ENCODE results near the gene ALDH4A1.
"Not testable (repeated sequence)": the region's sequence is repeated elsewhere in the genome, so short reads cannot be mapped to it uniquely, and the experiment has no call there.

The ALDH4A1 gene

GRCh38 chr1:18875107-18875795 lies 27.1 kb downstream of the ALDH4A1 start:
- peak; percentile 76 for DNase-seq (ENCODE audit: low read depth)

GRCh38 chr1:18874600-18874999 lies 27.8 kb downstream of the ALDH4A1 start:
- no peak for DNase-seq (ENCODE audit: low read depth)

DNA sequence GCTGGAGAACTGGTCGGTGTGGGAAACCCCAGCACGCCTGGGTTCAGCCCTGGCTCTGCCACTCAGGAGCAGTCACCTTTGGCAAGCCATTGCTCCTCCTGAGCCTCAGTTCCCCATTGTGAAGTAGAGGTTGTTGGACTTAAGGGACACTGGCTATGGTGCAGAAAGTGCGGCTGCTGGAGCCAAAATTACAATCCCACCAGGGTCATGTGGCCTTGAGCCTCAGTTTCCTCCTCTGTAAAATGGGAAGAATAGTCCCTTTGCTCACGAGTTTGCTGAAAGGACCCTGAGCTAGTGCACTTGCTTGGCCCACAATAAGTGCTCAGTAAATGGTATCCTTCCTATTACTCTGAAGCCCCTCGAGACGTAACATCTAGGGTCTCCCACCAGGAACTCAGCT lies 28.3 kb downstream of the ALDH4A1 start:
- DNase-seq (ENCODE audit: low read depth) = no peak

GRCh38 chr1:18872071-18872611 lies 30.2 kb downstream of the ALDH4A1 start:
- DNase-seq (ENCODE audit: low read depth) = no peak

DNA sequence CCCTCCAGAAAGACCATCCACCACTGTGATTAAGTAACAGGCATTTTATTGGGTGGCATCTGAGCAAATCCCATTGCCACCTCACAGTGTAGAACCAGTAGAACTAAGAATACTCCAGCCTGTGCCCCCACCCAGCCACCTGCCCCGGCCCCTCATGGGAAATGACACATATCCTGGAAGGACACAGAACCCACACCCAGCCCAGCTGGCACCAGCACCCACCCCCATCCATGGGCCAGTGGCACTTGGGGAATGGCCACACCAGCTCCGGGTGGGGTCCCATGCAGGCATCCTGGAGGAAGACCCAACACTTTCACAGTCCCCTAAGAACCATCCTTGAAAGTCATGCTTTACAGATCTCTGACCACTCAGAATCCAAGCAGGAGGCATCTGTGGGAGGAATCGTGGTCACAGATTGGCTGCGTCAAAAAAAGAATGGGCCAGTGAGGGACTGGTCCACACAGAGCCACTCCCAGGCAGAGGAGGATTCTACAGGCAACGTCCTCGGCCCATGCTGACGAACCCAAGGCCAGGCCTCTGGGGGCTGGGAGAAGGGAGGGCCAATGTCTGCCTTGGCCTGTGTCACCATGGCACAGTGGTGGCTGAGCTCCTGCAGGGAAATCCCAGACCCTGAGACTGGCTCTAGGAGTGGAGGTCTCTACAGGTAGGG lies 30.8 kb downstream of the ALDH4A1 start:
- no peak for DNase-seq (ENCODE audit: low read depth)

DNA sequence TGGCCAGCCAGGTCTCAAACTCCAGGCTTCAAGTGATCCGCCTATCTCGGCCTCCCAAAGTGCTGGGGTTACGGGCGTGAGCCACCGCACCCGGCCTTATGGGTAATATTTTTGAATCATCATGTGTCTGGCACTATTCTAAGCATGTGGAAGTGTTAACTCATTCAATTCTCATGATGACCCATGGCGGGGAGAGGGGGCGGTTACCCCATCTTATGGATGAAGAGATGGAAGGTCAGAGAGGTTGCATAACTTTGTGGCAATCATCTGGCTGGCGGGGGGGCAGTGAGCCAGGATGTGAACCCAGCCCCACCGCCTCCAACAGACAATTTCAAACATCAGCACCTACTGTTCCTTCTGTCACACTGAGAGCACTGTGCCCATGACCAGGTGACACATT lies 31.4 kb downstream of the ALDH4A1 start:
- DNase-seq (ENCODE audit: low read depth) = no peak

DNA sequence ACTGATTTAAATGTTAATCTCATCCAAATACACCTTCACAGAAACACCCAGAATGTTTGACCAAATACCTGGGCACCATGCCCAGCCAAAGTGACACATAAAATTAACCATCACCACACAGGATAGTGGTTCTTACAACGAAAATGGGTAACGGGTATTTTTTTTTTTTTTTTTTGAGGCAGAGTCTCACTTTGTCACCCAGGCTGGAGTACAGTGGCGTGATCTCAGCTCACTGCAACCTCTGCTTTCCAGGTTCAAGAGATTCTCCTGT lies 31.8 kb downstream of the ALDH4A1 start:
- DNase-seq (ENCODE audit: low read depth) = not testable (repeated sequence)

DNA sequence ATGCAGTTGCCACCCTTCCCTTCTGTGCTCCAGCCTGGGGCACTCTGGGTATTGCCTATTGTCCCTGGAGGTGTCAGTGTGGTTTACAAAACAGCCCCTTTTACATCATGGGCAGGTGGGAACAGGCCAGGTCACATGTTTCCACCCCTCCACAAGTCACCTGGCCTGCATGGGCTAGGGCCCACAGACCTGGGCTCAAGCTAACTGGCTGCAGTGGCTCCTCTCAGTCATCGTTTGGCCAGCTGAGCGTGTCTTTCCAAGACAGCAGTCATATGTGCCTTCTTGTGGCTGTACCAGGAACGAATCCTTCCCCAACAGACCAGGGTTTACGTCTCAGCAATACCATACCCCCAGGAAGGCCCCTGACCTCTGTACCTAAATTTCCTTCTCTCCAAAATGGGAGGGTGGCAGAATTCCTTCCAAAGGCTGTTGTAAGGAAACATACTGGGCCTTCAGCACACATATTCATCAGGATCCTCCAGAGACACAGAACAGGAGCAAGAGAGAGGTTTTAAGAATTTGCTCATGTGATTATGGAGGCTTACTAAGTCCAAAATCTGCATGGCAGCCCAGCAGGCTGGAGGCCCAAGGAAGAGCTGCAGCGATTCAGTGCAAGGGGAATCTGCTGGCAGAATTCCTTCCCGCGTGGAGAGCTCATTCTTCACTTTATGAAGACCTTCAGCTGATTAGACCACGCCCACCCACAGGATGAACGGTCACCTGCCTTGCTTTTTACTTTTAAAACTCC lies 32.3 kb downstream of the ALDH4A1 start:
- no peak for DNase-seq (ENCODE audit: low read depth)

GRCh38 chr1:18868801-18869424 lies 33.4 kb downstream of the ALDH4A1 start:
- no peak for DNase-seq (ENCODE audit: low read depth)

DNA sequence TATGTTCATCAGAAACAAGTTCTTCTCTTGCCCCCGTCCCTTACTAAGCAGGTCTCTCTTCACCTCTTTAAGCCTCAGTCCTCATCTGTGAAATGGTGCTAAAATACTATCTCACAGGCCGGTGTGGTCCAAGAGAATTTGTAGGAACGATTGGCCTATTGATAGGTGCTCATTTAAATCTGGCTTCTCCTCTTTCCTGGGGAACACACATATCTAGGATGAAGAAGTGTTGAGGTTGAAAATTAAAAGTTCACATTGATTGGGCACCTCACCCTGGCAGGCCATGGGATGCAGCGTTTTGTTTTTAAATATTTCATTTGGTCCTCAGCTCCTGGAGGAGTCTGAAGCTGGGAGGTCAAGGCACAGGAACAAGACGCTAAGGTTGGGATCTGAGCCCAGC lies 34.0 kb downstream of the ALDH4A1 start:
- DNase-seq (ENCODE audit: low read depth) = no peak

GRCh38 chr1:18866846-18867245 lies 35.5 kb downstream of the ALDH4A1 start:
- no peak for DNase-seq (ENCODE audit: low read depth)

- DNase-seq (ENCODE audit: low read depth) = no peak
Measured at GRCh38 chr1:18866314-18866713, 36.0 kb downstream of the ALDH4A1 start.

GRCh38 chr1:18865176-18865575 lies 37.2 kb downstream of the ALDH4A1 start:
- DNase-seq (ENCODE audit: low read depth) = no peak

DNA sequence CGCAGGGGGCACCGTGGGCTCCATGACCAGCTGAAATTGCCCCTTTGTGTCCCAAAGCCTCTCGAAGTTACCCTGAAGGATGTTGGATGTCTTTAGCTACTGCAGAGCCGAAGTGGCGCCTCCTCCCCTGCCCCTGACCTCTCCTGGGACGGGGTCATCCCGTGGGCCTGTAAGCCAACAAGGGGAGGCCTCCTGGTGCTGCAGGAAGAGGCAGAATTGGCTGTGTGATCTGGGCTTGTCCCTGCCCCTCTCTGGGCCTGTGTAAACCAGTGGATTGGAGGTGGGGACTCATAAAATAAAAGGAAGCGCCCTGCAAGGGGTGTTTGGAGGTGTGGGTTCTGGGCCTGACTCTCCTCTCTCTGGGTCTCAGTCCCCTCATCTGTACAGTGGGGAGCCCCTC lies 40.8 kb downstream of the ALDH4A1 start:
- no peak for DNase-seq (ENCODE audit: low read depth)

DNA sequence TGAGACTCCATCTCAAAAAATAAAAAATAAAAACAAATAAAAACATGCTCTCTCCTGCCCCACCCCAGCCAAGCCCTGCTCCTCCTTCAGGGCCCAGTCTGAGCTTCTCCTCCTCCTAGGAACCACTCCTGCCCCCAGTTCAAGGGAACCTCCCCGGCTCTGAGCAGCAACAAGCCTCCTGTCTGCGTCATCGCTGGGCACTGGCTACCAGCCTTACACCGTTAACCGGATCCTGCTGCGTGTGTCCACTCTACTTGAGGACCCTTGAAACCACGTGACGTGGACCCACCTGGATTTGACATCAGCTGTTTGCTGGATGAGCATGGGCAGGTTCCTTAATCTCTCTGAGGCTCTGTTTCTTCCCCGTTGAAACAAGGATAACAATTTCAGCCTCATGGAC lies 41.3 kb downstream of the ALDH4A1 start:
- no peak for DNase-seq (ENCODE audit: low read depth)

DNA sequence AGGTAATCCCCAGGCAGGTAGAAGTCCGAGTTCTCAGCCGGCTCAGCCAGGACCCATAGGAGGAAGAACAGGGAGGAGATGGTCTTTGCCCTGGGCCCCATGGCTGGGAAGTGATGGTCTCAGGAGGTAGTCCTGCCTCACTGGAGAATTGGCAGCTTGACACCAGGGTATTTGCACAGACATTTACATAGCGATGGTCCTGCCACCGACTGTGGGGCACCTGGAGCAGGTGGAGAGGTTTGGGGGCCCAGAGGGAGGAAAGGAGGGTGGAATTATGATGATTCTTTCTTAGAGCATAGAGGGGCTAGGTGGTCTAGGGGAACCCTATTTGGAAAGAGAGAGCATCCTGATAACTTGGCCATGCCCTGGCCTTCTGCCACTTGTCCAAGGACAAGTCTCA lies 42.8 kb downstream of the ALDH4A1 start, which contains the start of gene TAS1R2:
Gene TAS1R2, minus strand, starts transcription at position 101 of the 400 bp plus-strand sequence. Its CDS starts 0 bp downstream, at position 101.
- DNase-seq (ENCODE audit: low read depth) = no peak

DNA sequence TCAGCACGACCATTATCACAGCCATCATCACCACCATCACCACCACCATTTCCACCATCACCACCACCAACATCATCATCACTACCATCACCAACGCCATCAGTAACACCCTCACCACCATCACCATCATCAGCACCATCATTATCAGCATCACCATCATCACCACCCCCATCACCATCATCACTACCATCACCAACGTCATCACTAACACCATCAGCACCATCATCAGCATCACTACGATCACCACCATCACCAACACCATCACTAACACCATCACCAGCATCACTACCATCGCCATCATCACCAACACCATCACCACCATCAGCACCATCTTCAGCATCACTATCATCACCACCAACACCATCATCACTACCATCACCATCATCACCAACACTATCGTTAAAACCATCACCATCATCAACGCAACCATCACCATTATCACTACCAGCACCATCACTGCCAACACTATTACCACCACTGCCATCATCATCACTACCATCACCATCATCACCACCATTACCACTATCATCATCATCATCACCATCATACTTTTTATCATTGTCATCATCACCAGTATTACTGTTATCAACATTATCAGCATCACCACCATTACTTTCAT lies 44.2 kb downstream of the ALDH4A1 start:
- no peak for DNase-seq (ENCODE audit: low read depth)

- no peak for DNase-seq (ENCODE audit: low read depth)
Measured at GRCh38 chr1:18856435-18856834, 45.9 kb downstream of the ALDH4A1 start.

- DNase-seq (ENCODE audit: low read depth) = no peak
Measured at GRCh38 chr1:18855573-18855972, 46.8 kb downstream of the ALDH4A1 start.

DNA sequence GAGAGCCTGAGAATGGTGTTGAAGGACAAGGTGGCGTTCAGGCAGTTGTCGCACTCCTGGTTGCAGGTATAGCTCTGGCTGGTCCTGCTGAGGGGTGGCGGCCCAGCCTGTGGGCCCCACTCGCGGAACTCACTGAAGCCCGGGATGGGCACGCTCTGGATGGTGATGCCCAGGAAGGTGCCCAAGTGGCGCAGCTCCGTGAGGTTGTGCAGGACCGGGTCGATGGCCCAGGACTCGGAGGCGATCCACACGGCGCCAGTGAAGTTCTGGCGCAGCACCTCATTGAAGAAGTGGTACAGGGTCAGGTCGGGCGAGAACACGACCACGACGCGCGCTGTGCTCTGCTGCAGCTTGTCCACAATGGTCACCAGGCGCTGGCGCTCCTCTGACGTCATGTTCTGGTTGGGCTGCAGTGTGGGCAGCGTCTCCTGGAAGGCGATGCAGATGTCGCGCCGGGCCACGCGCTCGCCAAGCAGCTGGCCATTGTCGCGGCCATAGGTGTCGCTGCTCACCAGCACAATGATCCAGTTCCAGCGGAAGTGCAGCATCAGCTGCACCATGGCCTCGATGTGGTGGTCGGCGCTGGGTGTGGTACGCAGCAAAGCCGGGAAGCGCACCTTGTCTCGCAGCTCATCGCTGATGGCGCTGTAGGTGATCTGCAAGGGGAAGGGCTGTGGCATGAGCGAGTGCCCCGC lies 47.9 kb downstream of the ALDH4A1 start:
- no peak for DNase-seq (ENCODE audit: low read depth)

- no peak for DNase-seq (ENCODE audit: low read depth)
Measured at GRCh38 chr1:18852501-18852900, 49.9 kb downstream of the ALDH4A1 start.
